Dermis blood vessel endothelial cell (primary cell): ENCODE measurements around the gene THRAP3. TPM values are rescaled to one million over a fixed set of nuclear protein-coding genes. Genes with fewer than 3 reads are reported as not detected.
"Not testable (repeated sequence)": the region's sequence is repeated elsewhere in the genome, so short reads cannot be mapped to it uniquely, and the experiment has no call there.

Experiments
- DNase-seq: peaks from one replicate; pipeline ENCODE4 v3.0.0; 2010
- total RNA-seq: library from RNA; depleted of rRNA; stranded (reverse); fragments of >200 nt; gene quantifications from 2 replicates; pipeline ENCODE4 v1.2.3, GENCODE V29; 2014

THRAP3 gene
- total RNA-seq: 96.0 and 151 TPM in 2 replicates

DNA sequence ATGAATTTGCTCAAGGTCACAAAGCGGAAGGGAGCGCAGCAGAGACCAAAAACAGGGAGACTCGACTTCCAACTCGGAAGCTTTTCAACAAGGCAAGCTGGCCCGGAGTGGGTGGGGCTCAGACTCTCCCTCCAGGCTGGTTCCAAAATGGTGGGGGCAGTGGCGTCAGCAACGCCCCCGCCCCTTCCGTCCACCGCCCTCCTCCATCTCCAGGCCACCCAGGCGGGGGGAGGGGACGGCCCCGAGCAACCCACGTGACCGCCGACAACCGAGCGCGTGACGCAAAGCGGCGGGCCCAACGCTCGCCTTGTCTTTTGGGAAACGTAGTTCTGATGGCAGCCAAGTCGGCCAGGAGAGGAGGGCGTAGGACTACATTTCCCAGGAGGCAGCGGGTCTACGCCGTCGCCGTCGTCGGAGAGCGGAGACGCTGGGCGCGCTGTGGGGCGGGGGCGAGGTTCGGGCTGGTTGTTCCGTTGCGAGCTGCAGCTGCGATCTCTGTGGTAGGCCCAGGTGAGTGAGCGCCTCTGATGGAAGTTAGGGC is at the start of gene THRAP3:
TSS of gene THRAP3 (plus strand) at position 448 of the 541 bp plus-strand sequence. CDS start 58,121 bp downstream, outside the sequence.
- DNase-seq: peak; percentile 100

- no peak for DNase-seq
Observed at GRCh38 chr1:36174713-36175112, 49.5 kb upstream of the THRAP3 start.

DNA sequence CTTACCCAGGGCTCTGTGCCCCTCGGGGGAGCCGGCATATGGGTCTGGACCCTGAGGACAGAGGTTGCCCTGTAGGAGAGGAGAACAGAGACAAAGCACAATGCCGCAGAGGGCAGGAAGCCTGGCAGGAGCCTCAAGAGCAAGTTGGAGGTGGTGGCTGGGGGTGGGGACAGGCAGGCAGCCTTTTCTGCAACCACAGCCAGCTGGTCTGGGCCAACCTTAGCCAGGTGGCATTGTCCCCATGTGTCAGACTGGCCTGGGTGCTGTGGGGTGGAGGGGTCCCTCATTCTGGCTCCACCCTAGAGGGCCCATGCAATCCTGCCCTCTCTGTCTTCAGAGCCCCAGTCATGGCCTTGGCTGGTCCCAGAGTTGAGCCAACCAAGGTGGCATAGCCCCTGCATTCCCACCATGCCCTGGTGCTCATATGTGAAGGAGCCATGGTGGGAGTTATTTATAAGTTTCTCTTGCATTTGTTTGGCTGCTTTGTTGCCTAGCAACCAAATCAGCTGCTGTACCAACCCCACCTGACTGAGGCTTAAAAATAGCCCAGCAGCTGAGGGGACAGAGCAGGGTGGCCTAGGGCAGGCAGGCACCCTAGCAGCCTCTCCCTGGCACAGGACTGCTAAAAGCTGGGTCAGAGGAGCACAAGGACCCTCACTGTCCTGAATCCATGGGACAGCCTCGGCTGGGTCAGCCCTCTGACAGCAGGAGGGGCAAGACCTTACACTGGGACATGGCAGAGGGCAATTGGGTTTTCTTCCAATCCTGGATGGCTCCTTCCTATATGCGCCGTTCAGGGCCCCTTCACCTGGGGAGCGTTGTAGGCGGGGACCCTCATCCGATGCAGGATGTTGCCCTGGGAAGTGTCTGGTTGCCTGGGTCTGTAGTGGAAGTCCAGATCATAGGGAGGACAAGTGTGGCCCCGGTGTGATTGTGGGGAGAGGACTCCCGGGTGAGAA is 48.8 kb upstream of the THRAP3 start:
- DNase-seq: peak; percentile 58

- DNase-seq: no peak
Observed at GRCh38 chr1:36176106-36176949, 47.9 kb upstream of the THRAP3 start.

GRCh38 chr1:36177589-36178431 is 46.4 kb upstream of the THRAP3 start:
- no peak for DNase-seq

- DNase-seq: no peak
Observed at GRCh38 chr1:36178471-36179219, 45.6 kb upstream of the THRAP3 start.

- no peak for DNase-seq
Observed at GRCh38 chr1:36179220-36179600, 45.0 kb upstream of the THRAP3 start.

DNA sequence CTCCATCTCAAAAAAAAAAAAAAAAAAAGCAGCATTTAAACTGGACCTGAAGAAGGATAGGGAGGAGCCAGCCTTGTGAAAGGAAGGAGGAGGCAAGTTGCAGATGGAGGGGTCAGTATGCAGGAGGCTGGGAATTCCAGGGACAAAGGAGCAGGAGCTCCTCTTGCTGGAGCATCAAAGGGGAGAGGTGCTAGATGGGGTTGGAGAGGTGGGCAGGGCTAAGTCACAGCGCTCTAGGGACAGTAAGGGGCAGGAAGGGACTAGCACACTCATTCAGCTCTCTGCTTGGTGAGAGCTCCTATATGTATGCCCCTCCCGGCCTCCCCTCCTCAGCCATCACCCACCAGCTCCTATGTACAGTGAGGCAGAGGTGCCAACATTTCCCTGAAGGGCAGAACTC is 41.5 kb upstream of the THRAP3 start:
- DNase-seq: no peak

GRCh38 chr1:36183309-36183856 is 40.9 kb upstream of the THRAP3 start:
- DNase-seq: no peak

DNA sequence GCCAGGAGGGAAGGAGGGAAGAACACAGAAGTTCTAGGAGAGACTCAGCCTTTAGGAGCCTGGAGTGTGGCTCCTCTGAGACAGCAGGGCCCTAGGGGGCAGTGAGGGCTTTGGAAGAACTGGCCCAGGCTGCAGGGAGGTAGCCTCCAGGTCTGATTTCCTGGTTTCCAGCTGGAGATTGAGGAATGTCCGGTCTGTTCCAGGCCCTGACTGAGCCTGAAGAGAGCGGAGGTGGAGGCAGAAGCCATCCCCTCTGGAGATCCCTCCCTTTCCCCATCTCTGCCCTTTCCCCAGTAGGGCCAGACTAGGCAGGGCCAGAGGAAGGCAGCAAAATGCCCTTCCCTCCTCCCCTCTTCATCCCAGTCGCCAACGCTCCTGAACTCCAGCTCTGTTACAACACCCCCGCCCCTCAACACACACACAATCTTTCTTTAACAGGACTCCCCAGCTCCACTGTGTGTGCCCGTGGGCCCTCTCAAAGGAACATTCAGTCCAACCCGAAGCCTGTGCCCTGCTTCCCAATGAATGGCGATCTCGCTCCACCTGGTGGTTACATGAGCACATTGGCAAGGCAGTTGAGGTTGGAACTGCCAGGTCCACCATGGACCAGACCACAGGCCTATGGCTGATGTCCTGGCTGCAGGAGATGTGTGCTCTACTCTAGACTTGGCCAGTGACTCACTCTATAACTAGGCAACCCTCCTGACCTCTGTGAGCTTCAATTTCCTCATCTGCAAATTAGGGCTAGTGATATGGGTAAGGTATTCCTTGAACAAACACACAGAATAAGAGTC is 36.2 kb upstream of the THRAP3 start:
- DNase-seq: peak; percentile 97

- not testable (repeated sequence) for DNase-seq
Observed at GRCh38 chr1:36196805-36197204, 27.4 kb upstream of the THRAP3 start.

DNA sequence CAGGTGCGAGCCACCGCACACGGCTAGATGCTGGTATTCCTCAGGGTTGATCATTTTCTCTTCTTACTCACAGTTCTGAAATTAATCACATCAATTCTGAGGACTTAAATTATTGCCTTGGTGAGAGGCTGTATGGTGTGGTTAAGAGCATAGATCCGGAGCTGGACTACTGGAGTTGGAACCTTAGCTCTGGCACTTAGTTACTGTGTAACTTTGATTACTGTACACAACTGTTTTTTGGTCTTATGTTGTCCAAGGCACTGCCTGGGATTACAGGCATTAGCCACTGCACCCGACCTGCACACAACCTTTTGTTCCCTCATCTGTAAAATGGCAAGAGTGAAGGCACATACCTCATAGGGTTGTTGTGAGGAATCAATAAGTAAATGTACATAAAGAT is 25.6 kb upstream of the THRAP3 start:
- no peak for DNase-seq

- peak; percentile 25 for DNase-seq
Observed at GRCh38 chr1:36199934-36200741, 24.1 kb upstream of the THRAP3 start.

DNA sequence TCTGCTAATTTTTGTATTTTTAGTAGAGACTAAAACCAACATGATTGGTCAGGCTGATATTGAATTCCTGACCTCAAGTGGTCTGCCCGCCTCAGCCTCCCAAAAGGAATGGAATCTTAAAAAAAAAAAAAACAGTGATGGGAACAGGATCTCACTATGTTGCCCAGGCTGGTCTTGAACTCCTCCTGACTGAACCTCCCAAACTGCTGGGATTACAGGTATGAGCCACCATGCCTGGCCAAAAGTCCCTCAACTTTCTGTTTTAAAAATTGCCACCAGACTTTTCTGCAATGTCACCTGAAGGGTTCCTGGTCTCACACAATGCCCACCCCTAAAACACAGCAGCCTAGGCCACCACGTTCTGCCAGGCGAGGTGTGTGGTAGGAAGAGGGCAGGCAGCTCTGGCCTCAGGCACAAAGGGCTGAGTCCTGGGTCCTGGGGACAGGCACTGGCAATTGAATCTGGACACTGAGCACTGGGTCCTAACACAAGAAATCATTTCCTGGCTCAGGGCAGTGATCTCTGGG is 21.2 kb upstream of the THRAP3 start:
- no peak for DNase-seq

- no peak for DNase-seq
Observed at GRCh38 chr1:36203554-36204346, 20.5 kb upstream of the THRAP3 start.

GRCh38 chr1:36204347-36204909 is 19.8 kb upstream of the THRAP3 start:
- no peak for DNase-seq

GRCh38 chr1:36206323-36206858 is 17.9 kb upstream of the THRAP3 start:
- DNase-seq: peak; percentile 28

- DNase-seq: no peak
Observed at GRCh38 chr1:36207339-36207738, 16.9 kb upstream of the THRAP3 start.
